GM12875 (cell line): ENCODE results near the gene DNAH11.

Experiments
- H3K4me3 ChIP-seq: one replicate; pipeline ENCODE4 v1.5.1; 2011; ENCODE audit warnings: low read depth, low read length, control low read depth
- CTCF ChIP-seq: IDR thresholded peaks from 2 replicates; pipeline ENCODE4 v1.5.1; 2011; ENCODE audit warnings: low read depth, mild to moderate bottlenecking, control low read depth, inconsistent platforms, low read length, moderate library complexity, borderline replicate concordance; ENCODE audit not compliant: insufficient read depth

The DNAH11 gene

GRCh38 chr7:21542891-21543527 is at the start of gene DNAH11:
Gene DNAH11, plus strand, starts transcription at chr7:21543039. Its CDS starts 207 bp downstream, at chr7:21543246.
- TF ChIP-seq CTCF, result no peak
- no peak within 1 kb of the TSS for H3K4me3 ChIP-seq

- TF ChIP-seq CTCF, result no peak
- no peak overlapping the region for H3K4me3 ChIP-seq
Measured at GRCh38 chr7:21495731-21496130, 47.1 kb upstream of the DNAH11 start.

GRCh38 chr7:21497072-21497471 is 45.8 kb upstream of the DNAH11 start:
- H3K4me3 ChIP-seq, result no peak overlapping the region
- TF ChIP-seq CTCF, result no peak

- TF ChIP-seq CTCF, result no peak
- H3K4me3 ChIP-seq, result no peak overlapping the region
Measured at GRCh38 chr7:21500117-21500832, 42.6 kb upstream of the DNAH11 start.

- H3K4me3 ChIP-seq, result no peak overlapping the region
- no peak for TF ChIP-seq CTCF
Measured at GRCh38 chr7:21504021-21504420, 38.8 kb upstream of the DNAH11 start.

- H3K4me3 ChIP-seq, result no peak overlapping the region
- TF ChIP-seq CTCF, result peak; percentile 65
Measured at GRCh38 chr7:21507627-21508343, 35.1 kb upstream of the DNAH11 start.

GRCh38 chr7:21508538-21508937 is 34.3 kb upstream of the DNAH11 start:
- H3K4me3 ChIP-seq, result no peak overlapping the region
- TF ChIP-seq CTCF, result no peak
